PC-9 (cell line): ENCODE measurements around the gene ZFHX3. TPM values are rescaled to one million over a fixed set of nuclear protein-coding genes. Genes with fewer than 3 reads are reported as not detected.
A peak's percentile ranks its signal among the peaks of the same experiment; 100 is the strongest.

Experiments used
- BruUV-seq: library from RNA; stranded (reverse); fragments of 400-500 nt; replicated peaks from 2 replicates; lab custom pipeline; 2021; lab: Mats Ljungman, UMichigan
- CTCF ChIA-PET: fragments of 300-600 bp; sonication (Branson Sonifier 250); formaldehyde crosslinking; loops from one replicate; lab custom pipeline; 2022; ENCODE audit warnings: antibody characterized with exemption; lab: Charles Lee
- POLR2A ChIA-PET: fragments of 300-600 bp; sonication (Branson Sonifier 250); formaldehyde crosslinking; loops from one replicate; lab custom pipeline; 2022; ENCODE audit warnings: antibody characterized with exemption; ENCODE audit not compliant: unreplicated experiment; lab: Charles Lee
- DNase-seq, 2 experiments: peaks; one replicate each; pipeline versions ENCODE4 v3.0.0 to v3.0.0-alpha.2; 2015 to 2022; ENCODE audit warnings: mixed read lengths in 1 of 2
- H2AFZ ChIP-seq: fragments of 200-600 bp; sonication (generic); 2 replicates; pipeline ENCODE4 v1.8.1; 2017; ENCODE audit warnings: antibody characterized with exemption
- H3F3A ChIP-seq: fragments of 200-600 bp; sonication (generic); 2 replicates; pipeline ENCODE4 v1.8.1; 2017; ENCODE audit warnings: antibody characterized with exemption, mild to moderate bottlenecking, low read depth; ENCODE audit not compliant: insufficient read depth
- H3K27ac ChIP-seq: fragments of 200-600 bp; sonication (generic); 2 replicates; pipeline ENCODE4 v1.6.1; 2016; ENCODE audit warnings: mixed run types
- H3K27me3 ChIP-seq: fragments of 200-600 bp; sonication (generic); 2 replicates; pipeline ENCODE4 v1.6.1; 2016; ENCODE audit warnings: low read depth, mixed run types; ENCODE audit not compliant: insufficient read depth
- H3K36me3 ChIP-seq: fragments of 200-600 bp; sonication (generic); 2 replicates; pipeline ENCODE4 v1.6.1; 2016; ENCODE audit warnings: low read depth, mixed run types
- H3K4me1 ChIP-seq: fragments of 200-600 bp; sonication (generic); replicated peaks from 2 replicates; pipeline ENCODE4 v1.6.1; 2016; ENCODE audit warnings: mixed run types; ENCODE audit not compliant: insufficient read depth
- H3K4me2 ChIP-seq: fragments of 200-600 bp; sonication (generic); 2 replicates; pipeline ENCODE4 v1.6.1; 2017; ENCODE audit warnings: mixed run types
- H3K4me3 ChIP-seq: fragments of 200-600 bp; sonication (generic); 2 replicates; pipeline ENCODE4 v1.6.1; 2016; ENCODE audit warnings: mixed run types
- H3K79me2 ChIP-seq: fragments of 200-600 bp; sonication (generic); 2 replicates; pipeline ENCODE4 v1.6.1; 2017; ENCODE audit warnings: low read depth, mixed run types
- H3K9me2 ChIP-seq: fragments of 200-600 bp; sonication (generic); 2 replicates; pipeline ENCODE4 v1.8.1; 2017; ENCODE audit warnings: mild to moderate bottlenecking; ENCODE audit not compliant: insufficient read depth
- H3K9me3 ChIP-seq: fragments of 200-600 bp; sonication (generic); 2 replicates; pipeline ENCODE4 v1.8.1; 2016; ENCODE audit warnings: low read depth; ENCODE audit not compliant: insufficient read depth
- H4K20me1 ChIP-seq: fragments of 200-600 bp; sonication (generic); 2 replicates; pipeline ENCODE4 v1.8.1; 2017; ENCODE audit not compliant: insufficient read depth
- EZH2 ChIP-seq: fragments of 200-600 bp; sonication (generic); IDR thresholded peaks from 2 replicates; pipeline ENCODE4 v1.8.0; 2017; ENCODE audit warnings: antibody characterized with exemption, low read depth
- intact Hi-C: fragments of 100-400 bp; cut with micrococcal nuclease; formaldehyde crosslinking; loops from one replicate; pipeline ENCODE4 v1.10.0; 2022; ENCODE audit not compliant: unreplicated experiment
- total RNA-seq: library from RNA; stranded (reverse); gene quantifications from 2 replicates; pipeline ENCODE4 v1.2.3, GENCODE V29; 2021
- TF ChIP-seq, protein P1 (sequence below): fragments of 200-600 bp; sonication (generic); conservative IDR thresholded peaks from 2 replicates; pipeline ENCODE4 v1.6.1; 2017; ENCODE audit warnings: mixed run types, antibody characterized with exemption, mild to moderate bottlenecking, moderate library complexity

Gene ZFHX3
- total RNA-seq, 1 experiment from 2014 or later, result 23.1 TPM

DNA sequence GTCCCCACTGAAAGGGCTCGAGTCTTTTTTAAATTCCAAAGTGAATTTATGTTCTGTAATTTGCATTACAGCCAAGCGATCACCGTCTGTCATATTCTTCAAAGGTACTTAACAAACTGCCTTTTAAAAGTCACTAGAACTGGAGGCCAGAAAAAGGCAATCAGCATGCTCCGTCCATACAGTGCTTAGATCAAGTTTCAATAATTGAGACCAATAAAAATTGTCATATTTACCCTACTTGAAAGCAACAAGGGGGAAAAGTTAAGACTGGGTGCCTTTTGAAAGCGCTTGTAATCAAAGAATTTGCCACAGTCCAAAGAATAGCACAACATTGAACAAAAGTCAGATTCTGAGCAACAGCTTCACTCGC is 9.0 kb upstream of the ZFHX3 start:
- Histone ChIP-seq H3K36me3 (no peaks in the 10 kb centered on the region), H3K4me2 (peak overlapping the region; percentile 91), H3F3A (peaks cover 41% of the 10 kb centered on the region), H3K27ac (peak overlapping the region; percentile 86), H3K4me3 (peak overlapping the region; percentile 81), H3K9me2 (no peaks in the 10 kb centered on the region), H3K9me3 (no peaks in the 10 kb centered on the region), H2AFZ (peak overlapping the region; percentile 69; the same call in 1 of the 2 replicates), H3K79me2 (peaks cover 52% of the 10 kb centered on the region), H3K27me3 (no peaks in the 10 kb centered on the region), H4K20me1 (no peaks in the 10 kb centered on the region), H3K4me1 (peaks cover 63% of the 10 kb centered on the region)
- CTCF ChIA-PET, result interaction anchor here (0.6 kb wide), 1 partner anchor 11 kb away, joined by 3 read pairs; no protein-coding TSS in a partner anchor
- TF ChIP-seq EZH2, result no peak
- TF ChIP-seq, protein P1, sequence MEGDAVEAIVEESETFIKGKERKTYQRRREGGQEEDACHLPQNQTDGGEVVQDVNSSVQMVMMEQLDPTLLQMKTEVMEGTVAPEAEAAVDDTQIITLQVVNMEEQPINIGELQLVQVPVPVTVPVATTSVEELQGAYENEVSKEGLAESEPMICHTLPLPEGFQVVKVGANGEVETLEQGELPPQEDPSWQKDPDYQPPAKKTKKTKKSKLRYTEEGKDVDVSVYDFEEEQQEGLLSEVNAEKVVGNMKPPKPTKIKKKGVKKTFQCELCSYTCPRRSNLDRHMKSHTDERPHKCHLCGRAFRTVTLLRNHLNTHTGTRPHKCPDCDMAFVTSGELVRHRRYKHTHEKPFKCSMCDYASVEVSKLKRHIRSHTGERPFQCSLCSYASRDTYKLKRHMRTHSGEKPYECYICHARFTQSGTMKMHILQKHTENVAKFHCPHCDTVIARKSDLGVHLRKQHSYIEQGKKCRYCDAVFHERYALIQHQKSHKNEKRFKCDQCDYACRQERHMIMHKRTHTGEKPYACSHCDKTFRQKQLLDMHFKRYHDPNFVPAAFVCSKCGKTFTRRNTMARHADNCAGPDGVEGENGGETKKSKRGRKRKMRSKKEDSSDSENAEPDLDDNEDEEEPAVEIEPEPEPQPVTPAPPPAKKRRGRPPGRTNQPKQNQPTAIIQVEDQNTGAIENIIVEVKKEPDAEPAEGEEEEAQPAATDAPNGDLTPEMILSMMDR, result no peak
- no peak for DNase-seq
- BruUV-seq, result TSS peak; percentile 30
- intact Hi-C loops, result loop anchor here (10.0 kb wide), 1 partner anchor 392 kb away; no protein-coding TSS in a partner anchor
- POLR2A ChIA-PET, result interaction anchor here (0.6 kb wide), 1 partner anchor 37 kb away, joined by 5 read pairs; no protein-coding TSS in a partner anchor

DNA sequence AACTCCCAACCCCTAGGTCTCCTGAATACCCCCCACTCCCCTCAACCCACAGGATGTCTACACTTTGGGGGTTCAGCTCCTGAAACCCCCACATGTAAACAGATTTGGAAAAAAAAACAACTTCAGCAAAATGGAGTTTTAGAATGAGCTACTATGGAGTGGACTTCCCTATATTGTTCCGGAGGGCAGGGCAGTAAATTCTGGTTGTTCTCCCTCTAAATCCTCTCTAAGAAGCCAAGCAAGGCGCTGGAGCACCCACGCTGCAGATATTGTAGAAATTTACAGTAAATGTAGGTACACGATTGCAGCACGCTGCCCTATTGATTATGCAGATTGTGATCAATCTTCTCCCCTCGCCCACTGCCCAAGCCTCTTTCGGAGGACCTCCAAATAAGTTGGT is 8.5 kb upstream of the ZFHX3 start:
- POLR2A ChIA-PET, result no interaction called here

DNA sequence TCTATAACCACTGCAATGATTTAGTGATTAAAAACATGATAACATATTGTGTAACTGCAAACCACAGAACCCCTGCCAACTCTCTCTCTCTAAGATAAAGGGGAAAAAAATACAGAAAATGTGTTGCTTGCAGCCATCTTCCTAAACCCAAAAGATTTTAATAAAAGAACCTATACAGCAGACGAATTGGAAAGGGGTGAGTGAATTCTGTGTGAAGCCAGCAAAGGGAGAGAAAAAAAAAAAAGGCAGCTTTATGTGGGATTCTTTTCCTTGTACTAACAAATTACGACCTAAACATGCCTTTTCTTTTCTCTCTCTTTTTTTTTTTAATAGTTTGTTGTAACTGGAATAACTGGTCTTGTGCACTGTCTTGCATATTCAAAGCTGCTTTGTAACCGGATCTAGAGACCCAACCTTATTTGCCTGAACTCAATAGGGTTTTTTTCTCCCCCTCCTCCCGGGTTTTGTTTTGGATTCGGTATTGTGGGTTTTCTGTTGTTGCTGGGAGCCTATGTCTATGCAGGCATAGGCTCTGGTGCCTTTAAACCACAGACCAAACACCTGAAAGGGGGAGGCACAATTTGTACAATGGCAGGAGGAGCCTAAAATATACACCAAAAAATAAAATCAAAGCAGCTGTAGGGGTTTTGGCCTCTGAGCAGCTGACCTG is 7.0 kb upstream of the ZFHX3 start:
- intact Hi-C loops, result loop anchor here (1.0 to 10.0 kb wide), 5 partner anchors 58 to 390 kb away; no protein-coding TSS in a partner anchor
- Histone ChIP-seq H3K79me2 (peaks cover 72% of the 10 kb centered on the region), H3K4me1 (peaks cover 65% of the 10 kb centered on the region), H3K9me3 (no peaks in the 10 kb centered on the region), H3K4me2 (peak overlapping the region; percentile 91), H2AFZ (no peak overlapping the region), H3K36me3 (no peaks in the 10 kb centered on the region), H3K27ac (peak overlapping the region; percentile 86), H4K20me1 (no peaks in the 10 kb centered on the region), H3K9me2 (no peaks in the 10 kb centered on the region), H3K27me3 (no peaks in the 10 kb centered on the region), H3F3A (peaks cover 41% of the 10 kb centered on the region), H3K4me3 (peak overlapping the region; percentile 81)
- ChIA-PET CTCF (interaction anchor here (0.6 kb wide), 1 partner anchor 193 kb away, joined by 6 read pairs; no protein-coding TSS in a partner anchor), POLR2A (interaction anchor here (0.6 to 1.0 kb wide), 5 partner anchors 11 to 179 kb away, joined by 3 to 7 read pairs (median 4); no protein-coding TSS in a partner anchor)
- TF ChIP-seq EZH2, result no peak
- DNase-seq, result peak; percentile 62 to 94
- no TSS peak for BruUV-seq

More for the DNA sequence above, 8.5 kb upstream of the ZFHX3 start:
- CTCF ChIA-PET, result interaction anchor here (0.6 kb wide), 1 partner anchor 10 kb away, joined by 3 read pairs; no protein-coding TSS in a partner anchor
- no TSS peak for BruUV-seq
- H2AFZ ChIP-seq, result no peak overlapping the region
- no peaks in the 10 kb centered on the region for H3K9me3 ChIP-seq
- H3K9me2 ChIP-seq, result no peaks in the 10 kb centered on the region
- intact Hi-C loops, result loop anchor here (10.0 kb wide), 1 partner anchor 392 kb away; no protein-coding TSS in a partner anchor
- no peak for DNase-seq
- H3K4me1 ChIP-seq, result peaks cover 64% of the 10 kb centered on the region
- no peaks in the 10 kb centered on the region for H3K27me3 ChIP-seq
- H3K36me3 ChIP-seq, result no peaks in the 10 kb centered on the region
- H3K79me2 ChIP-seq, result peaks cover 57% of the 10 kb centered on the region
- peaks cover 41% of the 10 kb centered on the region for H3F3A ChIP-seq
- H3K4me2 ChIP-seq, result peak overlapping the region; percentile 91
- TF ChIP-seq EZH2, result no peak
- TF ChIP-seq, protein P1, result no peak
- no peaks in the 10 kb centered on the region for H4K20me1 ChIP-seq
- peak overlapping the region; percentile 86 for H3K27ac ChIP-seq
- peak overlapping the region; percentile 81 for H3K4me3 ChIP-seq
